ENCODE measurements around the gene ZNF468. TPM values are rescaled to one million over a fixed set of nuclear protein-coding genes. Genes with fewer than 3 reads are reported as not detected.
"Not testable (repeated sequence)": the region's sequence is repeated elsewhere in the genome, so short reads cannot be mapped to it uniquely, and the experiment has no call there.

Gene ZNF468
- total RNA-seq, 2 experiments from 2014 or later, result 15.9 to 16.3 TPM

DNA sequence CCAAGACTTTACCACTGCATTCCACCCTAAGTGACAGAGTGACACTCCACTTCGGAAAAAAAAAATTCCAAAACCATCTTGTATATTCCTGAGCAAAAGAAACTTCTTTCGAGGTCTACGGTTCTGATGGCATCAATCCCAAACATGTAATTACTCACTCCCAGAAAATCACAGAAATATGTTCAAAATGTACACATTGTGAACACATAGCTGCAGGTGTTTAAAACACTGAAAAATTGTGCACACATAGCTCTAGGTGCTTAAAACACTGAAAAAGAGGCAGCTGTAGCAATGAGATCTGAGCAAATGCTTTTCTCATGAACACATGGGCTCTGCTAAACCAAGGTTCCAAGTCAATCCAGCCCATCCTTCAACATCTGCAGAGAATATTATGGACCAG, 14.0 kb upstream of the ZNF468 start:
- H3K9me3 Mint-ChIP-seq, result peaks cover 53% of the 10 kb centered on the region

DNA sequence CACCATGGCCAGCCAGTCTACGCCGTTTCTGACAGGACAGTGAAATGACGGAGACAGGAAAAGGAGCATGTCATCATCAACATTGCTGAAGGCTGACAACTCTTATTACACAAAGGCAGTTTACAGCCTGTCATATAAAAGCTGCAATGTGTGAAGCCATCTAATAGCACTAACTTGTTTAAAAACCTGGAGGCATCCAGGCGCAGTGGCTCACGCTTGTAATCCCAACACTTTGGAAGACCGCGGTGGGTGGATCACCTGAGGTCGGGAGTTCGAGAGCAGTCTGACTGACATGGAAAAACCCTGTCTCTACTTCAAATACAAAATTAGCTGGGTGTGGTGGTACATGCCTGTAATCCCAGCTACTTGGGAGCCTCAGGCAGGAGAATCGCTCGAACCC, 10.6 kb upstream of the ZNF468 start:
- CTCF ChIA-PET; H3K36me3 Mint-ChIP-seq (ENCODE audit: low read depth); H3K27me3 Mint-ChIP-seq; H3K4me1 Mint-ChIP-seq; H3K27ac Mint-ChIP-seq; DNase-seq; H3K4me3 Mint-ChIP-seq; POLR2A ChIA-PET: not testable (repeated sequence)
- peaks cover 34% of the 10 kb centered on the region for H3K9me3 Mint-ChIP-seq

More for the DNA sequence above, 14.0 kb upstream of the ZNF468 start:
- peaks cover 11% of the 10 kb centered on the region for H3K36me3 Mint-ChIP-seq (ENCODE audit: low read depth)
- H3K4me3 Mint-ChIP-seq, result no peak overlapping the region
- H3K27ac Mint-ChIP-seq, result no peak overlapping the region
- ChIA-PET POLR2A (no interaction called here), CTCF (no interaction called here)
- H3K27me3 Mint-ChIP-seq, result no peaks in the 10 kb centered on the region
- no peak for DNase-seq
- no peaks in the 10 kb centered on the region for H3K4me1 Mint-ChIP-seq

DNA sequence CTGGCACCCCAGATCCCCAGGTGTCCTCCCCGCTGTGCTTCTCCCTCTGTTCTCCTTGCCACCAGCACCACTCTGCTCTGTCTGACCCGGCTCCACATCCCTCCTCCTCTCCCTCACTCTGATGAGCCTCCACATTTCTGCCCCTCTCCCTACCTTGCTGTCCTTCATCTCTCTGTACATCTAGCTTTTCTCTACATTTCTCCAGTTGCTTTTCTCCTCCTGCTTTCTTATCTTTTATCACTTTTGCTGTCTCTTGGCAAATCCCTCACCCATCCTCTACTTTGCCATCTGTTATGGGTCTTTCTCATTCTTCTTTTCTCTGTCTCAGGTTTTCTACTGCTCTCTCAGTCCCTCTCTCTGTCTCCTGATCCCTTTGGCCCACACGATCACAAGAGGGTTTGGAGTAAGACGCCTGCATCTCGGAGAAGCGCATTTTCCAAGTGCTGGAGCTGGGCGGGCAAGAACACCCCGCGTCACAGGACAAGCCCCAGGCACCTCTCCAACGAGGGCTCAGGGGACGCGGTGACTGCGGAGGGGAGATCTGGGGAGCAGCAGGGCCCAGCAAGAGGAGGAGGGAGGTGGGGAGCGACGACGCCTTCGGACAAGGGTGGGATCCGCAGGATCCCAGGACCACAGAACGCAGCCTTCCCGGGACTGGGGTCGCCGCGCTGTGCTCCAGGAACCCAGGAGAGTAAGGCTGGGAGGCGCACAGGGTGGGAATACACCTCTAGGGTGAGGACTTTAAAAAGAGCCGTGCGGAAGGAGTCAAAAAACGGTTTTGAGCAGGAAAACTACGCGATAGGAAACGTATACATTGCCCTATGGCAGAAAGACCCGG, 660 bp downstream of the ZNF468 start:
- POLR2A ChIA-PET, H3K27me3 Mint-ChIP-seq, CTCF ChIA-PET: not testable (repeated sequence)
- Mint-ChIP-seq H3K4me1 (peaks cover 18% of the 10 kb centered on the region), H3K27ac (peak overlapping the region; percentile 92), H3K36me3 (ENCODE audit: low read depth) (peaks cover 44% of the 10 kb centered on the region), H3K9me3 (peaks cover 28% of the 10 kb centered on the region), H3K4me3 (peak overlapping the region; percentile 88)
- DNase-seq, result peak; percentile 8

DNA sequence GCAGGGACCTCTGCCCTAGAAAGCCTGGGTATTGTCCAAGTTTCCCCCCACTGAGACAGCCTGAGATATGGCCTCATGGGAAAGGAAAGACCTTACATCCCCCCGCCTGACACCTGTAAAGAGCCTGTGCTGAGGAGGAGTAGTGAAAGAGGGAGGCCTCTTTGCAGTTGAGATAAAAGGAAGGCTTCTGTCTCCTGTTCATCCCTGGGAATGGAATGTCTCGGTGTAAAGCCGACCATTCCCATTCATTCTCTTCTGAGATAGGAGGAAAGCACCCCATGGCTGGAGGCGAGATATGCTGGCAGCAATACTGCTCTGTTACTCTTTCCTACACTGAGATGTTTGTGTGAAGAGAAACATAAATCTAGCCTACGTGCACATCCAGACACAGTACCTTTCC, 10.1 kb downstream of the ZNF468 start:
- H3K27ac Mint-ChIP-seq, H3K4me3 Mint-ChIP-seq, H3K27me3 Mint-ChIP-seq, POLR2A ChIA-PET, H3K4me1 Mint-ChIP-seq, CTCF ChIA-PET, DNase-seq: not testable (repeated sequence)
- Mint-ChIP-seq H3K9me3 (peaks cover 43% of the 10 kb centered on the region), H3K36me3 (ENCODE audit: low read depth) (peaks cover 94% of the 10 kb centered on the region)

DNA sequence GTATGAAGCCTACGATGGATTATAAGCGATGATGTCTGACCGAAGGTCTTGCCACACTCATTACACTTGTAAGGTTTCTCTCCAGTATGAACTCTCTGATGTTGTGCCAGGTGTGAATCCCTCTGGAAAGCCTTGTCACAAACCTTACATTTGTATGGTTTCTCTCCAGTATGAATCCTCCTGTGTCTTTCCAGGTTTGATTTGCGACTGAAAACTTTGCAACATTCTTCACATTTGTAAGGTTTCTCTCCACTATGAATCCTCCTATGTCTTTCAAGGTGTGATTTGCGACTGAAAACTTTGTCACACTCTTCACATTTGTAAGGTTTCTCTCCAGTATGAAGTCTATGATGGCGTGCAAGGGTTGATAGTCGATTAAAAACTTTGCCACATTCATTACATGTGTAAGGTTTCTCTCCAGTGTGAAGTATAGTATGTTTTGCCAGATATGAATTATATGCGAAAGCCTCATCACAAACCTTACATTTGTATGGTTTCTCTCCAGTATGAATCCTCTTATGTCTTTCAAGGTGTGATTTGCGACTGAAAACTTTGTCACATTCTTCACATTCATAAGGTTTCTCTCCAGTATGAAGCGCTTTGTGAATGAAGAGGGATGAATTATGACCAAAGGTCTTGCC, 16.5 kb downstream of the ZNF468 start:
- H3K27me3 Mint-ChIP-seq, H3K4me1 Mint-ChIP-seq, H3K27ac Mint-ChIP-seq, POLR2A ChIA-PET, H3K4me3 Mint-ChIP-seq, DNase-seq, CTCF ChIA-PET: not testable (repeated sequence)
- Mint-ChIP-seq H3K36me3 (ENCODE audit: low read depth) (peaks cover 91% of the 10 kb centered on the region), H3K9me3 (peaks cover 63% of the 10 kb centered on the region)

DNA sequence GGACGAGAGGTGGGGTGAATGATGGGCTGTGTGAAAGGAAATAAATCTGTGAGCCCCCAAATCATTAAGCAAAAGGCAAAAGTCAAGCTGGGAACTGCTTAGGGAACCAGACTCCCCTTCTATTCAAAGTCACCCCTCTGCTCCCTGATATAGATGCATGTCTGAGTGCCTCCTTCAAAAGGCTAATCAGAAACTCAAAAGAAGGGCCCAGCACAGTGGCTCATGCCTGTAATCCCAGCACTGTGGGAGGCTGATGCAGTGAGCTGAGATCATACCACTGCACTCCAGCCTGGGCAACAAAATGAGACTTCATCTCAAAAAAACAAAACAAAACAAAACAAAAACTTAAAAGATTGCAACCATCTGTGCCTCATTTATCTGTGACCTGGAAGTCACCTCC, 23.1 kb downstream of the ZNF468 start:
- POLR2A ChIA-PET, H3K27me3 Mint-ChIP-seq, H3K4me3 Mint-ChIP-seq, H3K27ac Mint-ChIP-seq, DNase-seq, H3K4me1 Mint-ChIP-seq: not testable (repeated sequence)
- Mint-ChIP-seq H3K36me3 (ENCODE audit: low read depth) (peaks cover 32% of the 10 kb centered on the region), H3K9me3 (peaks cover 44% of the 10 kb centered on the region)
- CTCF ChIA-PET, result interaction anchor here (0.6 kb wide), 1 partner anchor 97 kb away, joined by 4 read pairs; no protein-coding TSS in a partner anchor

DNA sequence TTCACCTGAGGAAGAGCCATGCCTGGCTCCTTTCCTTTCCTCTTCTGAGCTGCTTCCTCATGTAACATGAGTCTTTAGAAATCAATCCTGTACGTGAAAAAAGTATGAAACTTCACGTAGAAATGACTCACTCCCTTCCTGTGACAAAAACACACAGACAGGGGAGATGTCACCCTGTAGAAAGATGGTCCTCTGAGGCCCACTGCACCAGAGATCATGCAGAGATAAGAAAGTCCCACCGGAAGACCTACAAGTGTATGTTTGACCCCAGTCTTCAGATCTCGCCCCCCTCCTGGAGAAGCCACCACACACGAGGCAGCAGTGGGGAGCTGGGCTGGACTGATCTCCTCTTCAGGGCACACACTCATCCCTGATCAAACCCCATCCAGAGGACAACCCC, 23.9 kb downstream of the ZNF468 start:
- POLR2A ChIA-PET, result not testable (repeated sequence)
- H3K36me3 Mint-ChIP-seq (ENCODE audit: low read depth), result peaks cover 28% of the 10 kb centered on the region

DNA sequence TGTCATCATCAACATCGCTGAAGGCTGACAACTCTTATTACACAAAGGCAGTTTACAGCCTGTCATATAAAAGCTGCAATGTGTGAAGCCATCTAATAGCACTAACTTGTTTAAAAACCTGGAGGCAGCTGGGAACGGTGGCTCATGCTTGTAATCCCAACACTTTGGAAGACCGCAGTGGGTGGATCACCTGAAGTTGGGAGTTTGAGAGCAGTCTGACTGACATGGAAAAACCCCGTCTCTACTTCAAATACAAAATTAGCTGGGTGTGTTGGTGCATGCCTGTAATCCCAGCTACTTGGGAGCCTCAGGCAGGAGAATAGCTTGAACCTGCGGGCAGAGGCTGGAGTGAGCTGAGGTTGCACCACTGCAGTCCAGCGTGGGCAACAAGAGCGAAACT, 27.6 kb downstream of the ZNF468 start:
- H3K4me3 Mint-ChIP-seq; H3K36me3 Mint-ChIP-seq (ENCODE audit: low read depth); DNase-seq; H3K27ac Mint-ChIP-seq; CTCF ChIA-PET; POLR2A ChIA-PET; H3K27me3 Mint-ChIP-seq; H3K4me1 Mint-ChIP-seq: not testable (repeated sequence)
- H3K9me3 Mint-ChIP-seq, result peaks cover 29% of the 10 kb centered on the region

More for the DNA sequence above, 23.9 kb downstream of the ZNF468 start:
- not testable (repeated sequence) for H3K4me3 Mint-ChIP-seq, H3K27ac Mint-ChIP-seq, H3K4me1 Mint-ChIP-seq, H3K27me3 Mint-ChIP-seq, DNase-seq
- CTCF ChIA-PET, result interaction anchor here (0.6 kb wide), 1 partner anchor 98 kb away, joined by 4 read pairs; no protein-coding TSS in a partner anchor
- peaks cover 42% of the 10 kb centered on the region for H3K9me3 Mint-ChIP-seq

DNA sequence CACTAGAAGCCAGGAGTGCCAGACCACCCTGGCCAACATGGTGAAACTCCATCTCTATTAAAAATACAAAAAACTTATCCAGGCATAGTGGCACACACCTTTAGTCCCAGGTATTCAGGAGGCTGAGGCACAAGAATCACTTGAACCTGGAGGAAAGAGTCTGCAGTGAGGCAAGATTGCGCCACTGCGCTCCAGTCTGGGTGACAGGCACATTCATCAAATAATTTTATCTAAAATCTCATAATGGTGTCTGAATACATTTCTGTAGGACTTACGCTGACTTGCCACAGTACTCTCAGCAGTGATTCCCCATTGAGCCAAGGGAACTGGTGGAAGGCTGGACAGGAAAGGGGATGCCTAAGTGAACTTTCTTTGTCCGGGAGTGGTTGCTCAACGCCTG, 31.7 kb downstream of the ZNF468 start:
- H3K4me3 Mint-ChIP-seq, result no peak overlapping the region
- H3K27ac Mint-ChIP-seq, result no peak overlapping the region
- H3K27me3 Mint-ChIP-seq, result no peaks in the 10 kb centered on the region
- no peak for DNase-seq
- peaks cover 33% of the 10 kb centered on the region for H3K9me3 Mint-ChIP-seq
- ChIA-PET CTCF (no interaction called here), POLR2A (no interaction called here)
- peaks cover 6% of the 10 kb centered on the region for H3K4me1 Mint-ChIP-seq
- H3K36me3 Mint-ChIP-seq (ENCODE audit: low read depth), result peaks cover 3% of the 10 kb centered on the region

DNA sequence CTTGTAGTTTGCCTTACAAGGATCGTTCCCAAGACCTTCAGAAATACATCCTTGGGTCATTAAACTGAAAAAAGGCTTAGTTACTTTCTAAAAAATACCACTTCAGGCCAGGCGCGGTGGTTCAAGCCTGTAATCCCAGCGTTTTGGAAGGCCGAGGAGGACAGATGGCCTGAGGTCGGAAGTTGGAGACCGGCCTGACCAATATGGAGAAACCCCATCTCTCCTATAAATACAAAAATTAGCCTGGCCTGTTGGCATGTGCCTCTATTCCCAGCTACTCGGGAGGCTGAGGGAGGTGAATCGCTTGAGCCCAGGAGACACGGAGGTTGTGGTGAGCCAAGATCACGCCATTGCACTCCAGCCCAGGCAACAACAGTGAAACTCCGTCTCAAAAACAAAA, 33.7 kb downstream of the ZNF468 start:
- no peak for DNase-seq
- Mint-ChIP-seq H3K27ac (no peak overlapping the region), H3K36me3 (ENCODE audit: low read depth) (peaks cover 13% of the 10 kb centered on the region), H3K4me3 (no peak overlapping the region), H3K9me3 (peaks cover 39% of the 10 kb centered on the region), H3K27me3 (no peaks in the 10 kb centered on the region), H3K4me1 (peaks cover 15% of the 10 kb centered on the region)
- ChIA-PET POLR2A (no interaction called here), CTCF (no interaction called here)

DNA sequence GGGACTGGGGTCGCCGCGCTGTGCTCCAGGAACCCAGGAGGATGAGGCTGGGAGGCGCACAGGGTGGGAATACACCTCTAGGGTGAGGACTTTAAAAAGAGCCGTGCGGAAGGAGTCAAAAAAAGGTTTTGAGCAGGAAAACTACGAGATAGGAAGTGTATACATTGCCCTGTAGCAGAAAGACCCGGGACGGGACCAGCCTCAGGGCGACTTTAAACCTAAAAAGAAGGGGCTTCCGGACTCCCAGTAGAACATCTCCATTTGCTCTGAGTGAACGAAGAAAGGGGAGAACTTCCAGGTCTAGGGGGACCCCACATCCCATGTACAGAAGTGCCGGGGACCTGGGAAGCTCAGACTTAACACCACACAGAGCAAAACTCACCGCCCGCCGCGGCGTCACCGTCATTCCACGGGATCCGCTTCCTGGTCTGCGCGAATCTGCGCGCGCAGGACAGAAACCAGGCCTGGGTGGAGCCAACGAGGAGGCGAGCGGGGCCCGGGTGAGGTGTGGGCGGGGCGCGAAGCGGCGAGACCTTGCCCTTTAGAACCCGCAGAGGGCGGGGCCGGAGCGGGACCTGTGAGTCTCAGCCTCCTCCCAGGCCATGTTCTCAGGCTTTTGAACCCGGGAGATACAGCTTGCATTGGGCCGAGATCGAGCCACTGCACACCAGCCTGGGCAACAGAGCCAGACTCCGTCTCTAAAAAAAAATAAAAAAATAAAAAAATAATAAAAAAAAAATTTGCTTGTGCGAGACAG, 36.0 kb downstream of the ZNF468 start, which contains the start of gene ZNF28:
Gene ZNF28, minus strand, starts transcription at position 430 of the 757 bp plus-strand sequence. CDS start 3,675 bp downstream, outside the sequence.
- Mint-ChIP-seq H3K4me1 (peaks cover 16% of the 10 kb centered on the region), H3K4me3 (peak within 1 kb of the TSS; percentile 93), H3K27ac (peak within 1 kb of the TSS; percentile 93), H3K9me3 (peaks cover 37% of the 10 kb centered on the region), H3K36me3 (ENCODE audit: low read depth) (peaks cover 33% of the 10 kb centered on the region)
- CTCF ChIA-PET, H3K27me3 Mint-ChIP-seq, POLR2A ChIA-PET: not testable (repeated sequence)
- DNase-seq, result peak; percentile 65

DNA sequence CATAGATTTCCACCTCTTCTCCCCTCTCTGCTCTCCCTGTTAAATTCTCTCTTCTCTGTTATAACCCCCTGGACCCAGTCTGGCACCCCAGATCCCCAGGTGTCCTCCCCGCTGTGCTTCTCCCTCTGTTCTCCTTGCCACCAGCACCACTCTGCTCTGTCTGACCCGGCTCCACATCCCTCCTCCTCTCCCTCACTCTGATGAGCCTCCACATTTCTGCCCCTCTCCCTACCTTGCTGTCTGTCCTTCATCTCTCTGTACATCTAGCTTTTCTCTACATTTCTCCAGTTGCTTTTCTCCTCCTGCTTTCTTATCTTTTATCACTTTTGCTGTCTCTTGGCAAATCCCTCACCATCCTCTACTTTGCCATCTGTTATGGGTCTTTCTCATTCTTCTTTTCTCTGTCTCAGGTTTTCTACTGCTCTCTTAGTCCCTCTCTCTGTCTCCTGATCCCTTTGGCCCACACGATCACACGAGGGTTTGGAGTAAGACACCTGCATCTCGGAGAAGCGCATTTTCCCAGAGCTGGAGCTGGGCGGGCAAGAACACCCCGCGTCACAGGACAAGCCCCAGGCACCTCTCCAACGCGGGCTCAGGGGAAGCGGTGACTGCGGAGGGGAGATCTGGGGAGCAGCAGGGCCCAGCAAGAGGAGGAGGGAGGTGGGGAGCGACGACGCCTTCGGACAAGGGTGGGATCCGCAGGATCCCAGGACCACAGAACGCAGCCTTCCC, 36.8 kb downstream of the ZNF468 start:
- H3K27ac Mint-ChIP-seq, result peak overlapping the region; percentile 93
- H3K4me1 Mint-ChIP-seq, result peaks cover 16% of the 10 kb centered on the region
- peaks cover 37% of the 10 kb centered on the region for H3K9me3 Mint-ChIP-seq
- POLR2A ChIA-PET, CTCF ChIA-PET, H3K27me3 Mint-ChIP-seq: not testable (repeated sequence)
- peak overlapping the region; percentile 93 for H3K4me3 Mint-ChIP-seq
- peak; percentile 11 for DNase-seq
- H3K36me3 Mint-ChIP-seq (ENCODE audit: low read depth), result peaks cover 39% of the 10 kb centered on the region
